Muscle layer of colon (tissue), 2 donors: ENCODE data around the gene ITGA1.

Experiments used
- H3K27ac ChIP-seq: one replicate; pipeline ENCODE4 v1.7.0; 2013; ENCODE audit warnings: low read depth, mild to moderate bottlenecking, low read length, moderate library complexity
- H3K27me3 ChIP-seq, 2 donors: one replicate each; pipeline ENCODE4 v1.7.0; 2013; ENCODE audit warnings: low read length in 2 of 2, mild to moderate bottlenecking in 2 of 2; ENCODE audit not compliant: insufficient read depth in 2 of 2, control insufficient read depth in 1 of 2
- H3K36me3 ChIP-seq: one replicate; pipeline ENCODE4 v1.7.0; 2013; ENCODE audit warnings: mild to moderate bottlenecking, low read length; ENCODE audit not compliant: insufficient read depth
- H3K4me1 ChIP-seq: one replicate; pipeline ENCODE4 v1.7.0; 2013; ENCODE audit warnings: mild to moderate bottlenecking, low read length; ENCODE audit not compliant: insufficient read depth
- H3K4me3 ChIP-seq, 2 donors: one replicate each; pipeline ENCODE4 v1.7.0; 2013; ENCODE audit warnings: low read length in 2 of 2, low read depth in 1 of 2, mild to moderate bottlenecking in 1 of 2, moderate library complexity in 1 of 2
- H3K9ac ChIP-seq: one replicate; pipeline ENCODE4 v1.7.0; 2013; ENCODE audit warnings: low read length
- H3K9me3 ChIP-seq: one replicate; pipeline ENCODE4 v1.7.0; 2013; ENCODE audit warnings: mild to moderate bottlenecking, low read length
- donor health status: abdominal sarcoma.
- donor health status: Adenocarcinoma of cecum.

ITGA1 gene

GRCh38 chr5:53006911-53007890 is 219.5 kb downstream of the ITGA1 start:
- Histone ChIP-seq H3K9me3 (no peaks in the 10 kb centered on the region), H3K4me3 (no peak overlapping the region), H3K27me3 (no peaks in the 10 kb centered on the region), H3K4me1 (peaks cover 4% of the 10 kb centered on the region), H3K9ac (no peak overlapping the region), H3K27ac (no peak overlapping the region), H3K36me3 (no peaks in the 10 kb centered on the region)

GRCh38 chr5:53008751-53009150 is 221.0 kb downstream of the ITGA1 start:
- H3K9ac ChIP-seq: no peak overlapping the region
- H3K36me3 ChIP-seq: no peaks in the 10 kb centered on the region
- peaks cover 4% of the 10 kb centered on the region for H3K4me1 ChIP-seq
- no peaks in the 10 kb centered on the region for H3K27me3 ChIP-seq
- no peaks in the 10 kb centered on the region for H3K9me3 ChIP-seq
- H3K27ac ChIP-seq: no peak overlapping the region
- H3K4me3 ChIP-seq: no peak overlapping the region
